WTC11 (cell line): ENCODE results near the gene CYCS. TPM values are rescaled to one million over a fixed set of nuclear protein-coding genes. Genes with fewer than 3 reads are reported as not detected.

Source experiments
- ATAC-seq: fragments of 200-7000 bp; cut with Tn5 transposase; 2 replicates; pipeline ENCODE4 v1.10.0; 2021; ENCODE audit warnings: mild to moderate bottlenecking, moderate library complexity
- CTCF ChIA-PET: fragments of 300-600 bp; sonication (Branson Sonifier 250); formaldehyde crosslinking; loops from one replicate; lab custom pipeline; 2021; ENCODE audit warnings: antibody characterized with exemption; lab: Charles Lee
- POLR2A ChIA-PET: fragments of 350-600 bp; sonication (Branson Sonifier 250); formaldehyde crosslinking; loops from one replicate; lab custom pipeline; 2021; ENCODE audit warnings: antibody characterized with exemption; lab: Charles Lee
- DNase-seq: peaks from one replicate; pipeline ENCODE4 v3.0.0; 2021; ENCODE audit warnings: low spot score
- H3K27ac Mint-ChIP-seq: 2 replicates; pipeline ENCODE4 v1.8.0; 2021; ENCODE audit warnings: mixed read lengths
- H3K27me3 Mint-ChIP-seq: 2 replicates; pipeline ENCODE4 v1.8.0; 2021; ENCODE audit warnings: low read depth, mild to moderate bottlenecking, moderate library complexity, mixed read lengths
- H3K36me3 Mint-ChIP-seq: 2 replicates; pipeline ENCODE4 v1.8.0; 2021; ENCODE audit warnings: mixed read lengths
- H3K4me1 Mint-ChIP-seq: 2 replicates; pipeline ENCODE4 v1.8.0; 2022; ENCODE audit warnings: mixed read lengths
- H3K4me3 Mint-ChIP-seq: 2 replicates; pipeline ENCODE4 v1.8.0; 2021; ENCODE audit warnings: mild to moderate bottlenecking, moderate library complexity, mixed read lengths
- H3K9me3 Mint-ChIP-seq: 2 replicates; pipeline ENCODE4 v1.8.0; 2021; ENCODE audit warnings: mixed read lengths
- AR ChIP-seq: fragments of 250-450 bp; sonication (Bioruptor Pico); IDR thresholded peaks from 2 replicates; pipeline ENCODE4 v1.9.0; 2021; ENCODE audit warnings: mild to moderate bottlenecking
- ARID4B ChIP-seq: sonication (generic); formaldehyde crosslinking; IDR thresholded peaks from 2 replicates; pipeline ENCODE4 v1.8.0; 2023; ENCODE audit warnings: missing genetic modification reagents, mild to moderate bottlenecking, borderline replicate concordance
- ESRRA ChIP-seq: sonication (generic); formaldehyde crosslinking; IDR thresholded peaks from 2 replicates; pipeline ENCODE4 v1.8.1; 2022; ENCODE audit warnings: mild to moderate bottlenecking, missing genetic modification reagents, borderline replicate concordance
- HMGXB4 ChIP-seq: sonication (generic); formaldehyde crosslinking; IDR thresholded peaks from 2 replicates; pipeline ENCODE4 v1.8.1; 2023; ENCODE audit warnings: mild to moderate bottlenecking, moderate library complexity, missing genetic modification reagents
- MLX ChIP-seq: sonication (generic); formaldehyde crosslinking; IDR thresholded peaks from 2 replicates; pipeline ENCODE4 v1.8.1; 2023; ENCODE audit warnings: mild to moderate bottlenecking, missing genetic modification reagents, moderate library complexity
- NFYB ChIP-seq: sonication (generic); formaldehyde crosslinking; conservative IDR thresholded peaks from 2 replicates; pipeline ENCODE4 v1.8.0; 2022; ENCODE audit warnings: low read depth, missing genetic modification reagents
- NR3C1 ChIP-seq: sonication (generic); formaldehyde crosslinking; conservative IDR thresholded peaks from 2 replicates; pipeline ENCODE4 v1.8.1; 2023; ENCODE audit warnings: low read depth, mild to moderate bottlenecking, missing genetic modification reagents
- RELA ChIP-seq: sonication (generic); formaldehyde crosslinking; IDR thresholded peaks from 2 replicates; pipeline ENCODE4 v1.8.1; 2022; ENCODE audit warnings: missing genetic modification reagents, mild to moderate bottlenecking, borderline replicate concordance
- SP1 ChIP-seq: sonication (generic); formaldehyde crosslinking; conservative IDR thresholded peaks from 2 replicates; pipeline ENCODE4 v1.8.1; 2022; ENCODE audit warnings: missing genetic modification reagents
- TP53 ChIP-seq: sonication (generic); formaldehyde crosslinking; IDR thresholded peaks from 2 replicates; pipeline ENCODE4 v1.8.1; 2023; ENCODE audit warnings: mild to moderate bottlenecking, missing genetic modification reagents
- USF2 ChIP-seq: sonication (generic); formaldehyde crosslinking; IDR thresholded peaks from 2 replicates; pipeline ENCODE4 v1.8.1; 2023; ENCODE audit warnings: mild to moderate bottlenecking, missing genetic modification reagents, moderate library complexity
- ZBTB21 ChIP-seq: sonication (generic); formaldehyde crosslinking; IDR thresholded peaks from 2 replicates; pipeline ENCODE4 v1.8.1; 2023; ENCODE audit warnings: mild to moderate bottlenecking, missing genetic modification reagents, borderline replicate concordance
- ZNF263 ChIP-seq: sonication (generic); formaldehyde crosslinking; IDR thresholded peaks from 2 replicates; pipeline ENCODE4 v1.8.1; 2022; ENCODE audit warnings: low read depth, mild to moderate bottlenecking, moderate library complexity, missing genetic modification reagents
- ZNF317 ChIP-seq: sonication (generic); formaldehyde crosslinking; IDR thresholded peaks from 2 replicates; pipeline ENCODE4 v1.8.1; 2023; ENCODE audit warnings: low read depth, mild to moderate bottlenecking, moderate library complexity, missing genetic modification reagents, borderline replicate concordance
- total RNA-seq: library from RNA; stranded (reverse); gene quantifications from 3 replicates; pipeline ENCODE4 v1.2.3, GENCODE V29; 2021

CYCS gene
- total RNA-seq, 1 experiment from 2014 or later = 249 TPM

- no peak overlapping the region for H3K27ac Mint-ChIP-seq
- CTCF ChIA-PET = interaction anchor here (1.7 kb wide), 1 partner anchor 13 kb away, joined by 6 read pairs; a partner anchor contains a TSS
These were observed 42.3 kb upstream of the CYCS start for GRCh38 chr7:25167262-25167843.

More at GRCh38 chr7:25167262-25167843, 42.3 kb upstream of the CYCS start:
- Mint-ChIP-seq H3K4me3 (no peak overlapping the region), H3K4me1 (peaks cover 21% of the 10 kb centered on the region), H3K27me3 (no peaks in the 10 kb centered on the region; the same call in 1 of the 2 replicates), H3K36me3 (no peaks in the 10 kb centered on the region; the same call in 1 of the 2 replicates), H3K9me3 (peaks cover 8% of the 10 kb centered on the region; the same call in 1 of the 2 replicates)
- no peak for ATAC-seq
- POLR2A ChIA-PET = no interaction called here
- no peak for DNase-seq
- no peak for TF ChIP-seq MLX (CRISPR knock-in tag)
- no peak for TF ChIP-seq ARID4B (CRISPR knock-in tag)
- TF ChIP-seq AR = no peak
- TF ChIP-seq ESRRA (CRISPR knock-in tag) = no peak
- no peak for TF ChIP-seq NFYB (CRISPR knock-in tag)
- TF ChIP-seq HMGXB4 = no peak
- no peak for TF ChIP-seq ZNF263 (CRISPR knock-in tag)
- TF ChIP-seq RELA (CRISPR knock-in tag) = no peak
- no peak for TF ChIP-seq ZNF317 (CRISPR knock-in tag)
- TF ChIP-seq SP1 = no peak
- no peak for TF ChIP-seq ZBTB21 (CRISPR knock-in tag)
- no peak for TF ChIP-seq USF2
- no peak for TF ChIP-seq NR3C1
- TF ChIP-seq TP53 (CRISPR knock-in tag) = no peak
